Subcutaneous abdominal adipose tissue (tissue), 5 donors: Measurements from ENCODE around the gene BACH1.
"Not testable (repeated sequence)": the region's sequence is repeated elsewhere in the genome, so short reads cannot be mapped to it uniquely, and the experiment has no call there.

Experiments used
- H3K27ac ChIP-seq: one replicate; pipeline ENCODE4 v1.7.0; 2013; ENCODE audit warnings: low read depth, mild to moderate bottlenecking, inconsistent platforms, low read length, moderate library complexity
- H3K27me3 ChIP-seq, 5 donors: one replicate each; pipeline ENCODE4 v1.7.0; 2013; ENCODE audit warnings: low read length in 5 of 5, inconsistent platforms in 1 of 5; ENCODE audit not compliant: control insufficient read depth in 5 of 5, insufficient read depth in 4 of 5
- H3K36me3 ChIP-seq, 5 donors: one replicate each; pipeline ENCODE4 v1.7.0; 2013; ENCODE audit warnings: low read length in 5 of 5; ENCODE audit not compliant: control insufficient read depth in 5 of 5, insufficient read depth in 5 of 5
- H3K4me1 ChIP-seq, 5 donors: one replicate each; pipeline ENCODE4 v1.7.0; 2013; ENCODE audit warnings: low read length in 5 of 5, mild to moderate bottlenecking in 3 of 5, moderate library complexity in 1 of 5; ENCODE audit not compliant: control insufficient read depth in 5 of 5, insufficient read depth in 5 of 5
- H3K4me3 ChIP-seq, 5 donors: one replicate each; pipeline ENCODE4 v1.7.0; 2013; ENCODE audit warnings: low read length in 5 of 5, low read depth in 1 of 5
- H3K9ac ChIP-seq, 5 donors: one replicate each; pipeline ENCODE4 v1.7.0; 2013; ENCODE audit warnings: low read length in 5 of 5, mild to moderate bottlenecking in 4 of 5, moderate library complexity in 3 of 5
- H3K9me3 ChIP-seq, 5 donors: one replicate each; pipeline ENCODE4 v1.7.0; 2013; ENCODE audit warnings: low read length in 5 of 5; ENCODE audit not compliant: control insufficient read depth in 5 of 5
- donor health status: healthy.
- donor health status: healthy.
- donor health status: healthy.
- donor health status: healthy.
- donor health status: healthy.

The BACH1 gene

GRCh38 chr21:29261555-29262540 lies 36.9 kb upstream of the BACH1 start:
- H3K27me3 ChIP-seq: no peaks in the 10 kb centered on the region

GRCh38 chr21:29264721-29265120 lies 34.0 kb upstream of the BACH1 start:
- Histone ChIP-seq H3K36me3 (no peaks in the 10 kb centered on the region), H3K4me1 (peaks cover 0 to under 1% (median 0%) of the 10 kb centered on the region in 5 donors), H3K9ac (no peak overlapping the region), H3K27me3 (no peaks in the 10 kb centered on the region), H3K27ac (no peak overlapping the region), H3K4me3 (no peak overlapping the region), H3K9me3 (no peaks in the 10 kb centered on the region)

More at GRCh38 chr21:29261555-29262540, 36.9 kb upstream of the BACH1 start:
- Histone ChIP-seq H3K36me3 (no peaks in the 10 kb centered on the region), H3K9ac (no peak overlapping the region), H3K4me3 (no peak overlapping the region), H3K27ac (no peak overlapping the region), H3K9me3 (no peaks in the 10 kb centered on the region), H3K4me1 (peaks cover 0 to 6% (median 3%) of the 10 kb centered on the region in 5 donors)

- H3K27me3 ChIP-seq: no peaks in the 10 kb centered on the region
- H3K27ac ChIP-seq: no peak overlapping the region
- H3K4me3 ChIP-seq: no peak overlapping the region
- no peaks in the 10 kb centered on the region for H3K36me3 ChIP-seq
- no peaks in the 10 kb centered on the region for H3K9me3 ChIP-seq
- H3K4me1 ChIP-seq: peaks cover 0 to 4% (median 0%) of the 10 kb centered on the region in 5 donors
- no peak overlapping the region for H3K9ac ChIP-seq
Measured at GRCh38 chr21:29265690-29266479, 32.8 kb upstream of the BACH1 start.

GRCh38 chr21:29267666-29268065 lies 31.1 kb upstream of the BACH1 start:
- H3K27me3 ChIP-seq: no peaks in the 10 kb centered on the region
- H3K36me3 ChIP-seq: no peaks in the 10 kb centered on the region
- H3K4me1 ChIP-seq: peaks cover 0 to 8% (median 0%) of the 10 kb centered on the region in 5 donors

GRCh38 chr21:29271927-29272333 lies 26.8 kb upstream of the BACH1 start:
- Histone ChIP-seq H3K27me3 (no peaks in the 10 kb centered on the region), H3K9ac (no peak overlapping the region), H3K4me1 (peaks cover 0 to 8% (median 0%) of the 10 kb centered on the region in 5 donors), H3K9me3 (no peaks in the 10 kb centered on the region), H3K27ac (no peak overlapping the region), H3K36me3 (no peaks in the 10 kb centered on the region), H3K4me3 (no peak overlapping the region)

More at GRCh38 chr21:29267666-29268065, 31.1 kb upstream of the BACH1 start:
- Histone ChIP-seq H3K4me3 (no peak overlapping the region), H3K9me3 (no peaks in the 10 kb centered on the region), H3K27ac (no peak overlapping the region), H3K9ac (no peak overlapping the region)

GRCh38 chr21:29277442-29277841 lies 21.3 kb upstream of the BACH1 start:
- Histone ChIP-seq H3K4me3 (no peak overlapping the region), H3K9ac (no peak overlapping the region), H3K27ac (no peak overlapping the region), H3K4me1 (no peaks in the 10 kb centered on the region), H3K36me3 (no peaks in the 10 kb centered on the region), H3K9me3 (peaks cover 0 to 2% (median 0%) of the 10 kb centered on the region in 5 donors), H3K27me3 (no peaks in the 10 kb centered on the region)

GRCh38 chr21:29279558-29279957 lies 19.2 kb upstream of the BACH1 start:
- Histone ChIP-seq H3K4me1 (no peaks in the 10 kb centered on the region), H3K27ac (no peak overlapping the region), H3K9me3 (peaks cover 0 to 2% (median 0%) of the 10 kb centered on the region in 5 donors), H3K9ac (no peak overlapping the region), H3K36me3 (no peaks in the 10 kb centered on the region), H3K27me3 (no peaks in the 10 kb centered on the region), H3K4me3 (no peak overlapping the region)

GRCh38 chr21:29281801-29282200 lies 16.9 kb upstream of the BACH1 start:
- H3K4me1 ChIP-seq, H3K9ac ChIP-seq, H3K36me3 ChIP-seq: not testable (repeated sequence)

GRCh38 chr21:29287383-29287782 lies 11.3 kb upstream of the BACH1 start:
- no peaks in the 10 kb centered on the region for H3K9me3 ChIP-seq
- H3K9ac ChIP-seq: no peak overlapping the region
- no peak overlapping the region for H3K4me3 ChIP-seq
- H3K27me3 ChIP-seq: no peaks in the 10 kb centered on the region
- no peak overlapping the region for H3K27ac ChIP-seq
- H3K36me3 ChIP-seq: no peaks in the 10 kb centered on the region
- H3K4me1 ChIP-seq: peaks cover 0 to 29% (median 7%) of the 10 kb centered on the region in 5 donors

More at GRCh38 chr21:29281801-29282200, 16.9 kb upstream of the BACH1 start:
- not testable (repeated sequence) for H3K4me3 ChIP-seq, H3K27ac ChIP-seq, H3K27me3 ChIP-seq, H3K9me3 ChIP-seq

- H3K36me3 ChIP-seq: no peaks in the 10 kb centered on the region
- H3K9me3 ChIP-seq: no peaks in the 10 kb centered on the region
- H3K9ac ChIP-seq: no peak overlapping the region
- no peak overlapping the region for H3K4me3 ChIP-seq
- H3K4me1 ChIP-seq: peaks cover 0 to 29% (median 7%) of the 10 kb centered on the region in 5 donors
- no peaks in the 10 kb centered on the region for H3K27me3 ChIP-seq
- H3K27ac ChIP-seq: no peak overlapping the region
Measured at GRCh38 chr21:29288239-29288638, 10.5 kb upstream of the BACH1 start.
